ENCODE data around the gene HDAC8. TPM values are rescaled to one million over a fixed set of nuclear protein-coding genes. Genes with fewer than 3 reads are reported as not detected.
A peak's percentile ranks its signal among the peaks of the same experiment; 100 is the strongest.
"Not testable (repeated sequence)": the region's sequence is repeated elsewhere in the genome, so short reads cannot be mapped to it uniquely, and the experiment has no call there.

Gene HDAC8
- total RNA-seq, 1 donor from 2014 or later = 23.0 TPM

- Mint-ChIP-seq H3K9me3 (ENCODE audit: low read depth) (peaks cover 3% of the 10 kb centered on the region), H3K4me1 (ENCODE audit: low read depth) (peaks cover 16% of the 10 kb centered on the region), H3K36me3 (ENCODE audit: low read depth) (no peaks in the 10 kb centered on the region), H3K27me3 (ENCODE audit: low read depth) (no peaks in the 10 kb centered on the region), H3K4me3 (ENCODE audit: unreplicated experiment) (no peak overlapping the region), H3K27ac (ENCODE audit: unreplicated experiment) (no peak overlapping the region)
- no peak for DNase-seq (ENCODE audit: low spot score)
- TF ChIP-seq, protein P1, sequence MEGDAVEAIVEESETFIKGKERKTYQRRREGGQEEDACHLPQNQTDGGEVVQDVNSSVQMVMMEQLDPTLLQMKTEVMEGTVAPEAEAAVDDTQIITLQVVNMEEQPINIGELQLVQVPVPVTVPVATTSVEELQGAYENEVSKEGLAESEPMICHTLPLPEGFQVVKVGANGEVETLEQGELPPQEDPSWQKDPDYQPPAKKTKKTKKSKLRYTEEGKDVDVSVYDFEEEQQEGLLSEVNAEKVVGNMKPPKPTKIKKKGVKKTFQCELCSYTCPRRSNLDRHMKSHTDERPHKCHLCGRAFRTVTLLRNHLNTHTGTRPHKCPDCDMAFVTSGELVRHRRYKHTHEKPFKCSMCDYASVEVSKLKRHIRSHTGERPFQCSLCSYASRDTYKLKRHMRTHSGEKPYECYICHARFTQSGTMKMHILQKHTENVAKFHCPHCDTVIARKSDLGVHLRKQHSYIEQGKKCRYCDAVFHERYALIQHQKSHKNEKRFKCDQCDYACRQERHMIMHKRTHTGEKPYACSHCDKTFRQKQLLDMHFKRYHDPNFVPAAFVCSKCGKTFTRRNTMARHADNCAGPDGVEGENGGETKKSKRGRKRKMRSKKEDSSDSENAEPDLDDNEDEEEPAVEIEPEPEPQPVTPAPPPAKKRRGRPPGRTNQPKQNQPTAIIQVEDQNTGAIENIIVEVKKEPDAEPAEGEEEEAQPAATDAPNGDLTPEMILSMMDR (IDR thresholded peaks at IDR 0.05) = no peak
Observed at GRCh38 chrX:72554448-72555140, 18.0 kb downstream of the HDAC8 start.

DNA sequence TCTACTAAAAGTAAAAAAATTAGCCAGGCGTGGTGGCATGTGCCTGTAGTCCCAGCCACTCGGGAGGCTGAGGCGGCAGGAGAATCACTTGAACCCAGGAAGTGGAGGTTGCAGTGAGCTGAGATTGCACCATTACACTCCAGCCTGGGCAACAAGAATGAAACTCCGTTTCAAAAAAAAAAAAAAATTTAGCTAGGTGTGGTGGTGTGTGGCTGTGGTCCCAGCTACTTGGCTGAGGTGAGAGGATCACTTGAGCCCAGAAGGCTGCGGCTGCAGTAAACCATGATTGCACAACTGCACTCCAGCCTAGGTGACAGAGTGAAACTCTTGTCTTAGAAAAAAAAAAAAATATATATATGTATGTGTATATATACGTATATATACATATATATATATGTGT, 20.2 kb downstream of the HDAC8 start:
- peaks cover 16% of the 10 kb centered on the region for H3K4me1 Mint-ChIP-seq (ENCODE audit: low read depth)
- not testable (repeated sequence) for H3K27me3 Mint-ChIP-seq (ENCODE audit: low read depth); H3K9me3 Mint-ChIP-seq (ENCODE audit: low read depth); H3K4me3 Mint-ChIP-seq (ENCODE audit: unreplicated experiment); H3K27ac Mint-ChIP-seq (ENCODE audit: unreplicated experiment); H3K36me3 Mint-ChIP-seq (ENCODE audit: low read depth); DNase-seq (ENCODE audit: low spot score)

DNA sequence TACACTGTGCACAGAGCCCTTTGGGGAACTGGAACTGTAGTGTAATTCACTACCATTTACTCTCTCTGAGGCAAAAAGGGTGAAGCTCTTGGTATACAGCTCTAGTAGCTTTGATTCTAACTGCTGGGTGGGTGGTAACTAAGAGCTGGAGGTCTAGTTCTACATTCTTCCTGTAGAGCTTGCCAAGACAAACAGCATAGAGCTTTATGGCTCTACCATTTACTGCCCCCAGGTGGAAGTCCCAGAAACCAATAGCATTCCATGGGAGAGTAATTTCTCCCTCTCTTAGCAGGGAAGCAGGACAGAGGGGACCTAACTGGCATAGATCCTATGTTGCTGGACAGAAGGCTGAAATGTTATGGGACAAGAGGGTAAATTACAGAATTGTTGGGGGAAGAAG, 26.7 kb downstream of the HDAC8 start:
- no peaks in the 10 kb centered on the region for H3K4me1 Mint-ChIP-seq (ENCODE audit: low read depth)
- no peaks in the 10 kb centered on the region for H3K27me3 Mint-ChIP-seq (ENCODE audit: low read depth)
- no peak overlapping the region for H3K4me3 Mint-ChIP-seq (ENCODE audit: unreplicated experiment)
- H3K36me3 Mint-ChIP-seq (ENCODE audit: low read depth) = no peaks in the 10 kb centered on the region
- TF ChIP-seq, protein P1 (IDR thresholded peaks at IDR 0.05) = peak; percentile 30
- no peak for DNase-seq (ENCODE audit: low spot score)
- no peaks in the 10 kb centered on the region for H3K9me3 Mint-ChIP-seq (ENCODE audit: low read depth)
- H3K27ac Mint-ChIP-seq (ENCODE audit: unreplicated experiment) = no peak overlapping the region

- H3K9me3 Mint-ChIP-seq (ENCODE audit: low read depth) = no peaks in the 10 kb centered on the region
- H3K4me3 Mint-ChIP-seq (ENCODE audit: unreplicated experiment) = no peak overlapping the region
- no peak overlapping the region for H3K27ac Mint-ChIP-seq (ENCODE audit: unreplicated experiment)
- H3K27me3 Mint-ChIP-seq (ENCODE audit: low read depth) = no peaks in the 10 kb centered on the region
- DNase-seq (ENCODE audit: low spot score) = no peak
- TF ChIP-seq, protein P1 (IDR thresholded peaks at IDR 0.05) = peak; percentile 78
- H3K4me1 Mint-ChIP-seq (ENCODE audit: low read depth) = no peaks in the 10 kb centered on the region
- no peaks in the 10 kb centered on the region for H3K36me3 Mint-ChIP-seq (ENCODE audit: low read depth)
Observed at GRCh38 chrX:72540318-72540717, 32.3 kb downstream of the HDAC8 start.

DNA sequence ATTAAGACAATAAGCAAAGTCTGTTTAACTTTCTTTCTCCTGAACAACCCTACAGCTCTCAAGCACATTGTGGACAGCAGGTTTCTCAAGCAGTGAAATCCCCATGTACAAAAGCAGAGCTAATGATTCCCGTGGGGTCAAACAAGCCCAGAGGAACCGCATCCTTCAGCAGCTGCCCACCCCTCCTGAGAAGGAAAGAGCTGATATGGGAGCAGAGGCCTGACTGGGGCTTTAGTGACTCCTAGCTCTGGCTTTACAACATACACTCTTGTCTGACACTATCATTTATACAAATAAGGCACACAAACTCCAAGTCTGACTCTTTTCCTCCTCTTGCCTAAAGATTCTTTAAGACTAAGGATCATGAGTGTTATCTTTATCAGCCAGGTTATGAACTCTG, 32.8 kb downstream of the HDAC8 start:
- no peaks in the 10 kb centered on the region for H3K9me3 Mint-ChIP-seq (ENCODE audit: low read depth)

More for the DNA sequence above, 32.8 kb downstream of the HDAC8 start:
- DNase-seq (ENCODE audit: low spot score) = no peak
- Mint-ChIP-seq H3K36me3 (ENCODE audit: low read depth) (no peaks in the 10 kb centered on the region), H3K27ac (ENCODE audit: unreplicated experiment) (no peak overlapping the region), H3K4me3 (ENCODE audit: unreplicated experiment) (no peak overlapping the region), H3K4me1 (ENCODE audit: low read depth) (no peaks in the 10 kb centered on the region), H3K27me3 (ENCODE audit: low read depth) (no peaks in the 10 kb centered on the region)
- TF ChIP-seq, protein P1 (IDR thresholded peaks at IDR 0.05) = no peak
